ENCODE data around the gene FAH. TPM values are rescaled to one million over a fixed set of nuclear protein-coding genes. Genes with fewer than 3 reads are reported as not detected.

The FAH gene
- total and polyA plus RNA-seq, 9 of the 15 experiments (the other 6 are each of a cell fraction or from before 2014, with no cell fraction given): 66.8 to 310 (median 103) TPM

GRCh38 chr15:80155378-80156175 is 2.8 kb downstream of the FAH start (continued):
- TF ChIP-seq GTF2A2 (tag; IDR thresholded peaks at IDR 0.05): 0 out of 2 replicates have a peak, but pooled peaks have one; percentile 39
- peak; percentile 17; the same call in 1 of the 2 replicates for TF ChIP-seq ETV1 (tag; conservative IDR thresholded peaks at IDR 0.05; ENCODE audit: low read depth)
- peak; percentile 83 for TF ChIP-seq NCOR1 (IDR thresholded peaks at IDR 0.05)
- peak; percentile 95 for TF ChIP-seq SMARCA4 (IDR thresholded peaks at IDR 0.05)
- peak; percentile 62 for TF ChIP-seq NCOA1 (IDR thresholded peaks at IDR 0.05; ENCODE audit: low read depth)
- peak; percentile 5 for TF ChIP-seq BRD9 (IDR thresholded peaks at IDR 0.05; ENCODE audit: low read depth, partially characterized antibody)
- TF ChIP-seq SMAD4 (CRISPR knock-in tag; conservative IDR thresholded peaks at IDR 0.05): peak; percentile 85
- peak in 1 of 2 experiments; percentile 80; a peak in 3 of 4 replicates for TF ChIP-seq RCOR1 (IDR thresholded peaks at IDR 0.05; ENCODE audit: borderline replicate concordance in 1 of 2, low read depth in 2 of 2, low read length in 2 of 2)
- TF ChIP-seq ZNF395 (CRISPR knock-in tag; IDR thresholded peaks at IDR 0.05): peak; percentile 83
- peak; percentile 43 to 58; a peak in 3 of 4 replicates for TF ChIP-seq MAZ (CRISPR knock-in tag; conservative IDR thresholded peaks at IDR 0.05 in 1 of 2, IDR thresholded peaks at IDR 0.05 in 1 of 2)
- TF ChIP-seq, protein P1, sequence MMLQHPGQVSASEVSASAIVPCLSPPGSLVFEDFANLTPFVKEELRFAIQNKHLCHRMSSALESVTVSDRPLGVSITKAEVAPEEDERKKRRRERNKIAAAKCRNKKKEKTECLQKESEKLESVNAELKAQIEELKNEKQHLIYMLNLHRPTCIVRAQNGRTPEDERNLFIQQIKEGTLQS (IDR thresholded peaks at IDR 0.05): peak; percentile 99
- TF ChIP-seq, protein P1 (CRISPR knock-in tag; conservative IDR thresholded peaks at IDR 0.05): peak; percentile 98
- peak; percentile 99 for TF ChIP-seq JUND (IDR thresholded peaks at IDR 0.05; ENCODE audit: borderline replicate concordance, low read depth, low read length)
- peak; percentile 99 for TF ChIP-seq JUND (tag; IDR thresholded peaks at IDR 0.05; ENCODE audit: borderline replicate concordance, low read depth, low read length)
- TF ChIP-seq, protein P2, sequence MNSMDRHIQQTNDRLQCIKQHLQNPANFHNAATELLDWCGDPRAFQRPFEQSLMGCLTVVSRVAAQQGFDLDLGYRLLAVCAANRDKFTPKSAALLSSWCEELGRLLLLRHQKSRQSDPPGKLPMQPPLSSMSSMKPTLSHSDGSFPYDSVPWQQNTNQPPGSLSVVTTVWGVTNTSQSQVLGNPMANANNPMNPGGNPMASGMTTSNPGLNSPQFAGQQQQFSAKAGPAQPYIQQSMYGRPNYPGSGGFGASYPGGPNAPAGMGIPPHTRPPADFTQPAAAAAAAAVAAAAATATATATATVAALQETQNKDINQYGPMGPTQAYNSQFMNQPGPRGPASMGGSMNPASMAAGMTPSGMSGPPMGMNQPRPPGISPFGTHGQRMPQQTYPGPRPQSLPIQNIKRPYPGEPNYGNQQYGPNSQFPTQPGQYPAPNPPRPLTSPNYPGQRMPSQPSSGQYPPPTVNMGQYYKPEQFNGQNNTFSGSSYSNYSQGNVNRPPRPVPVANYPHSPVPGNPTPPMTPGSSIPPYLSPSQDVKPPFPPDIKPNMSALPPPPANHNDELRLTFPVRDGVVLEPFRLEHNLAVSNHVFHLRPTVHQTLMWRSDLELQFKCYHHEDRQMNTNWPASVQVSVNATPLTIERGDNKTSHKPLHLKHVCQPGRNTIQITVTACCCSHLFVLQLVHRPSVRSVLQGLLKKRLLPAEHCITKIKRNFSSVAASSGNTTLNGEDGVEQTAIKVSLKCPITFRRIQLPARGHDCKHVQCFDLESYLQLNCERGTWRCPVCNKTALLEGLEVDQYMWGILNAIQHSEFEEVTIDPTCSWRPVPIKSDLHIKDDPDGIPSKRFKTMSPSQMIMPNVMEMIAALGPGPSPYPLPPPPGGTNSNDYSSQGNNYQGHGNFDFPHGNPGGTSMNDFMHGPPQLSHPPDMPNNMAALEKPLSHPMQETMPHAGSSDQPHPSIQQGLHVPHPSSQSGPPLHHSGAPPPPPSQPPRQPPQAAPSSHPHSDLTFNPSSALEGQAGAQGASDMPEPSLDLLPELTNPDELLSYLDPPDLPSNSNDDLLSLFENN (IDR thresholded peaks at IDR 0.05; ENCODE audit: low read depth in 2 of 2, low read length in 2 of 2): peak in 1 of 2 experiments; percentile 61; a peak in 1 of 4 replicates
- peak; percentile 97 for TF ChIP-seq VEZF1 (CRISPR knock-in tag; IDR thresholded peaks at IDR 0.05)
- peak; percentile 98 for TF ChIP-seq HDAC2 (IDR thresholded peaks at IDR 0.05)
- peak; percentile 53; the same call in 1 of the 2 replicates for TF ChIP-seq NBN (IDR thresholded peaks at IDR 0.05; ENCODE audit: low read depth)
- 0 out of 2 replicates have a peak, but pooled peaks have one; percentile 10 for TF ChIP-seq PHTF2 (CRISPR knock-in tag; IDR thresholded peaks at IDR 0.05)
- TF ChIP-seq CC2D1A (IDR thresholded peaks at IDR 0.05): peak; percentile 72; the same call in 1 of the 2 replicates
- peak; percentile 96 for TF ChIP-seq CBFA2T3 (IDR thresholded peaks at IDR 0.05)

Data from K562 (cell line).